Hepatocyte (in vitro differentiated cells): ENCODE data around the gene AMPD2. TPM values are rescaled to one million over a fixed set of nuclear protein-coding genes. Genes with fewer than 3 reads are reported as not detected.

ENCODE experiments used
- DNase-seq: peaks from one replicate; pipeline ENCODE4 v3.0.0-alpha.2; 2016; ENCODE audit warnings: low spot score
- H2AFZ ChIP-seq: fragments of 200-600 bp; sonication (generic); 2 replicates; pipeline ENCODE4 v1.6.0; 2016; ENCODE audit warnings: antibody characterized with exemption, mild to moderate bottlenecking
- H3K27ac ChIP-seq: fragments of 200-600 bp; sonication (generic); 2 replicates; pipeline ENCODE4 v1.5.1; 2016; ENCODE audit warnings: mild to moderate bottlenecking
- H3K27me3 ChIP-seq: fragments of 200-600 bp; sonication (generic); 2 replicates; pipeline ENCODE4 v1.6.1; 2016
- H3K36me3 ChIP-seq: fragments of 200-600 bp; sonication (generic); replicated peaks from 2 replicates; pipeline ENCODE4 v1.5.1; 2016; ENCODE audit warnings: low read depth; ENCODE audit not compliant: insufficient read depth
- H3K4me1 ChIP-seq: fragments of 200-600 bp; sonication (generic); 2 replicates; pipeline ENCODE4 v1.5.1; 2016; ENCODE audit warnings: mild to moderate bottlenecking, moderate library complexity; ENCODE audit not compliant: insufficient read depth
- H3K4me2 ChIP-seq: fragments of 200-600 bp; sonication (generic); 2 replicates; pipeline ENCODE4 v1.6.0; 2016
- H3K4me3 ChIP-seq: fragments of 200-600 bp; sonication (generic); 2 replicates; pipeline ENCODE4 v1.5.1; 2016; ENCODE audit warnings: mild to moderate bottlenecking
- H3K79me2 ChIP-seq: fragments of 200-600 bp; sonication (generic); 2 replicates; pipeline ENCODE4 v1.6.0; 2017; ENCODE audit warnings: mild to moderate bottlenecking
- H3K9me2 ChIP-seq: fragments of 200-600 bp; sonication (generic); replicated peaks from 2 replicates; pipeline ENCODE4 v1.6.0; 2017; ENCODE audit warnings: mild to moderate bottlenecking; ENCODE audit not compliant: insufficient read depth
- H3K9me3 ChIP-seq: fragments of 200-600 bp; sonication (generic); 2 replicates; pipeline ENCODE4 v1.5.1; 2016; ENCODE audit warnings: low read depth, mild to moderate bottlenecking
- H4K20me1 ChIP-seq: fragments of 200-600 bp; sonication (generic); 2 replicates; pipeline ENCODE4 v1.6.0; 2016; ENCODE audit warnings: mild to moderate bottlenecking; ENCODE audit not compliant: insufficient read depth, poor library complexity, severe bottlenecking
- EZH2 ChIP-seq: fragments of 200-600 bp; sonication (generic); IDR thresholded peaks from 2 replicates; pipeline ENCODE4 v1.6.1; 2016; ENCODE audit warnings: antibody characterized with exemption, mild to moderate bottlenecking, borderline replicate concordance
- EZH2phosphoT487 ChIP-seq: fragments of 200-600 bp; sonication (generic); IDR thresholded peaks from one replicate; pipeline ENCODE4 v1.6.1; 2018; ENCODE audit warnings: antibody characterized with exemption, mild to moderate bottlenecking, low read depth, moderate library complexity; ENCODE audit not compliant: unreplicated experiment, severe bottlenecking
- WGBS: methylation state at CpG from one replicate; pipeline ENCODE4 v1.1.6; 2016; ENCODE audit warnings: low lambda C conversion rate; ENCODE audit errors: missing lambda C conversion rate; 5-methylcytosine and 5-hydroxymethylcytosine counted together
- polyA plus RNA-seq: library from polyadenylated mRNA; unstranded; fragments of >200 nt; fragmentation: Nextera tagmentation; extraction: Ambion mirVana; gene quantifications from 2 replicates; pipeline ENCODE4 v1.2.1, GENCODE V29; 2016
- total RNA-seq: library from RNA; depleted of rRNA; stranded (reverse); fragments of >200 nt; gene quantifications from 2 replicates; pipeline ENCODE4 v1.2.3, GENCODE V29; 2014
- TF ChIP-seq, protein P1 (sequence below): fragments of 200-600 bp; sonication (generic); IDR thresholded peaks from 2 replicates; pipeline ENCODE4 v1.5.1; 2016; ENCODE audit warnings: antibody characterized with exemption, mild to moderate bottlenecking; ENCODE audit not compliant: poor library complexity

AMPD2 gene
- total and polyA plus RNA-seq, 2 experiments from 2014 or later = 80.9 to 81.9 TPM

DNA sequence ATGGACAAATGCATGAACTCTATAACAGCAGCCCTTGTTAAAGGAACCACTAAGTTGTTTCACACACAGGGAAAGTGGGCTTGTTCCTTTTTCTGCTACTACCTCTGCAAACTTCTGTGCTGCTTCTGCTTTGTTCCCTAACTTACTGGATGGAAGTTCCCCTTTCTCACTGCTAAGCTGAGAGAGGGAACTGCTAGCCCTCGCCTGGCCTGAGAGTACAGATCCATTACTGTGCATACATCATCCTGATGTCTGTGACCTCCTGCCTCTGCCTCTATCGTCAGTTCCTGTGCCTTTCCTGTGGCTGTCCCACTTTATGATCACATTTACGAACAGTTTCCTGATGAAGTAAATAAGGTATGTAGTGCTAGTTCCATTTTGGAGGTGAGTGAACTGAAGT, 3.8 kb upstream of the AMPD2 start:
- peaks cover 14% of the 10 kb centered on the region for H3K79me2 ChIP-seq
- no peaks in the 10 kb centered on the region for H3K9me2 ChIP-seq
- H3K4me2 ChIP-seq = no peak overlapping the region
- H3K27me3 ChIP-seq = no peaks in the 10 kb centered on the region
- no peaks in the 10 kb centered on the region for H3K9me3 ChIP-seq
- H3K4me1 ChIP-seq = peaks cover 9% of the 10 kb centered on the region
- no peak overlapping the region for H3K4me3 ChIP-seq
- WGBS = 73% methylated on average over 3 of the region's 3 CpGs
- no peaks in the 10 kb centered on the region for H3K36me3 ChIP-seq
- H2AFZ ChIP-seq = no peak overlapping the region
- H4K20me1 ChIP-seq = no peaks in the 10 kb centered on the region
- DNase-seq = no peak
- TF ChIP-seq, protein P1, sequence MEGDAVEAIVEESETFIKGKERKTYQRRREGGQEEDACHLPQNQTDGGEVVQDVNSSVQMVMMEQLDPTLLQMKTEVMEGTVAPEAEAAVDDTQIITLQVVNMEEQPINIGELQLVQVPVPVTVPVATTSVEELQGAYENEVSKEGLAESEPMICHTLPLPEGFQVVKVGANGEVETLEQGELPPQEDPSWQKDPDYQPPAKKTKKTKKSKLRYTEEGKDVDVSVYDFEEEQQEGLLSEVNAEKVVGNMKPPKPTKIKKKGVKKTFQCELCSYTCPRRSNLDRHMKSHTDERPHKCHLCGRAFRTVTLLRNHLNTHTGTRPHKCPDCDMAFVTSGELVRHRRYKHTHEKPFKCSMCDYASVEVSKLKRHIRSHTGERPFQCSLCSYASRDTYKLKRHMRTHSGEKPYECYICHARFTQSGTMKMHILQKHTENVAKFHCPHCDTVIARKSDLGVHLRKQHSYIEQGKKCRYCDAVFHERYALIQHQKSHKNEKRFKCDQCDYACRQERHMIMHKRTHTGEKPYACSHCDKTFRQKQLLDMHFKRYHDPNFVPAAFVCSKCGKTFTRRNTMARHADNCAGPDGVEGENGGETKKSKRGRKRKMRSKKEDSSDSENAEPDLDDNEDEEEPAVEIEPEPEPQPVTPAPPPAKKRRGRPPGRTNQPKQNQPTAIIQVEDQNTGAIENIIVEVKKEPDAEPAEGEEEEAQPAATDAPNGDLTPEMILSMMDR = no peak
- H3K27ac ChIP-seq = no peak overlapping the region

- TF ChIP-seq EZH2 (no peak), EZH2phosphoT487 (no peak)
- TF ChIP-seq, protein P1 = no peak
- peaks cover 9% of the 10 kb centered on the region for H3K4me1 ChIP-seq
- DNase-seq = no peak
- no peaks in the 10 kb centered on the region for H3K9me3 ChIP-seq
- H2AFZ ChIP-seq = no peak overlapping the region
- no peaks in the 10 kb centered on the region for H3K36me3 ChIP-seq
- no peaks in the 10 kb centered on the region for H3K9me2 ChIP-seq
- H3K79me2 ChIP-seq = peaks cover 19% of the 10 kb centered on the region
- 90% methylated on average over 3 of the region's 3 CpGs for WGBS
- no peak overlapping the region for H3K27ac ChIP-seq
- H3K4me3 ChIP-seq = no peak overlapping the region
- peaks cover 4% of the 10 kb centered on the region for H4K20me1 ChIP-seq
- H3K4me2 ChIP-seq = no peak overlapping the region
- H3K27me3 ChIP-seq = no peaks in the 10 kb centered on the region
These were observed 3.2 kb upstream of the AMPD2 start for GRCh38 chr1:109616391-109616790.

DNA sequence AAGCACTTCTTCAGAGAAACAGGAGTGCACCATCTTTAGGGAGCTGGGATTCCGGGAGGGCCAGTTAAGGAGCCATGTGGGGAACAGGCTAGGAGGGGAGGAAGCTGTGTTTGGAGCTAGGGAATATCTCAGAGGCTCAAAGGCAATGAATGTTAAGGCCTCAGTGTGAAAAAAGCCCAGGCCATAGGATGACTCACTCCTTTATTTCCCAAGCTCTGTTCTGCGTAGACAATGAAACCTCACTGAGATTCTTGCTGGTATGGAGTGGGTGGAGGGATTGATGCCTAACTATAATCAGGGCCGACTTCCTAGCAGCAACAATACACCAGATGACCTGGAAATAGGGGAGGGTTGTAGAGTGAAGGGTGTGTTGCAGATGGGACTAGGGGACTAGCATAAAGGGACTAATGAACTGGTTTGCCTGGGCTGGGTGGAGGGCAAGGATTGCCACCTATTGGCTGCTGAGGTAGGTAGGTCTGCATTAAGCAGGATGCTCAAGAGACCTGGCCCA, 2.3 kb upstream of the AMPD2 start:
- Histone ChIP-seq H3K27ac (no peak overlapping the region), H3K79me2 (peaks cover 28% of the 10 kb centered on the region), H4K20me1 (peaks cover 14% of the 10 kb centered on the region), H3K27me3 (no peaks in the 10 kb centered on the region), H3K4me3 (no peak overlapping the region), H3K9me2 (no peaks in the 10 kb centered on the region), H3K4me2 (no peak overlapping the region), H3K36me3 (no peaks in the 10 kb centered on the region), H2AFZ (no peak overlapping the region), H3K9me3 (no peaks in the 10 kb centered on the region), H3K4me1 (peaks cover 9% of the 10 kb centered on the region)
- peak; percentile 63 for DNase-seq
- no peak for TF ChIP-seq EZH2
- TF ChIP-seq, protein P1 = no peak
- no peak for TF ChIP-seq EZH2phosphoT487
- 42% methylated on average over 3 of the region's 3 CpGs for WGBS
